Caki2 (cell line): Measurements from ENCODE around the gene SLC26A11. TPM values are rescaled to one million over a fixed set of nuclear protein-coding genes. Genes with fewer than 3 reads are reported as not detected.
"Not testable (repeated sequence)": the region's sequence is repeated elsewhere in the genome, so short reads cannot be mapped to it uniquely, and the experiment has no call there.

Experiments used
- DNase-seq: peaks from one replicate; pipeline ENCODE4 v3.0.0-alpha.2; 2015; ENCODE audit warnings: low read depth
- in situ Hi-C: cut with HindIII; loops from 2 replicates; pipeline ENCODE4 v1.10.0; 2016; ENCODE audit warnings: low sequenced_read_pairs, low pct_unique_long_range_greater_than_20kb, mixed read lengths
- total RNA-seq: library from RNA; depleted of rRNA; stranded (reverse); fragments of >200 nt; shearing (Covaris generic); gene quantifications from 2 replicates; pipeline ENCODE4 v1.2.3, GENCODE V29; 2014; ENCODE audit warnings: low replicate concordance

SLC26A11 gene
- total RNA-seq, 1 experiment from 2014 or later: 31.1 TPM

GRCh38 chr17:80191865-80192661 lies 28.2 kb upstream of the SLC26A11 start:
- in situ Hi-C loops: no loop called here
- DNase-seq: no peak

- in situ Hi-C loops: no loop called here
These were observed 25.1 kb upstream of the SLC26A11 start for GRCh38 chr17:80195141-80195540.

DNA sequence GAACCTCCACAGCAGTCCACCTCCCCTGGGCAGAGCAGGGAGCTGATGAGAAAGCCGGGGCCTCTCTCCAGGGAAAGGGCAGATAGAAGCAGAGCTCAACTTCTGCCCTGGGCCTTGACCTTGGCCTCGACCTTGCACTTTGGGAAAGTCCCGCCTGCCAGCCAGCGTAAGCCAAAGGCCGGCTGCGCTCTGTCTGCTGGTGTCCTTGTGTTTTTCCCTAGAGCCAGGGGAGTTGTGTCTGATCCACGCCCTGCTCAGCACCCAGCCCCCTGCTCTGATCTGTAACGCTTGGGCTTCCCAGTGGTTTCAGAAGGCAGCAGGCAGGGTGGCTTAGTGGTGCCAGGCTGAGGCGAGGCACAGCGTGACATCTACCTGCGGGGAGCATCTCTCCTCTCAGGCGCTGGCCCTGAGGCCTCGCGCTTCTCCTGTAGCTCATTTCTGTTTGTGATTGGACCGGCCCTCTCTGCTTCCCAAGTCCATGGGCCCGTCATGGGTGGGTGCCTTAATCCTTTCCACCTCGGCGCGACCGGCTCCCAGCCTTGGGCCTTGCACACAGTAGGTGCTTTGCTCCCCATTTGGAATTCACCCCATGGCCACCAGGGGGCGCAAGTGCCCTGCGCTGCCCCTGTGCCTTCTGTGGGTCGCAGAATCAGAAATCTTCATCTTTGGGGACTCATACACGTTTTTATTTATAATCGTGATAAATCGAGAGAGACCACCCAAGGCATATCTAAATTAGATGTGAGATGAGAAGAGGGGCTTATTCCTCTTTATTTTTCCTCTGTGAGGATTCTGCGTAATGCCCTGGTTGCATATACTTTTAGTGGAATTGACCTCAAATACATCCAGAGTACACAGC lies 24.3 kb upstream of the SLC26A11 start:
- DNase-seq: no peak
- in situ Hi-C loops: no loop called here

More at GRCh38 chr17:80195141-80195540, 25.1 kb upstream of the SLC26A11 start:
- no peak for DNase-seq

GRCh38 chr17:80196652-80197051 lies 23.6 kb upstream of the SLC26A11 start:
- in situ Hi-C loops: no loop called here
- no peak for DNase-seq

DNA sequence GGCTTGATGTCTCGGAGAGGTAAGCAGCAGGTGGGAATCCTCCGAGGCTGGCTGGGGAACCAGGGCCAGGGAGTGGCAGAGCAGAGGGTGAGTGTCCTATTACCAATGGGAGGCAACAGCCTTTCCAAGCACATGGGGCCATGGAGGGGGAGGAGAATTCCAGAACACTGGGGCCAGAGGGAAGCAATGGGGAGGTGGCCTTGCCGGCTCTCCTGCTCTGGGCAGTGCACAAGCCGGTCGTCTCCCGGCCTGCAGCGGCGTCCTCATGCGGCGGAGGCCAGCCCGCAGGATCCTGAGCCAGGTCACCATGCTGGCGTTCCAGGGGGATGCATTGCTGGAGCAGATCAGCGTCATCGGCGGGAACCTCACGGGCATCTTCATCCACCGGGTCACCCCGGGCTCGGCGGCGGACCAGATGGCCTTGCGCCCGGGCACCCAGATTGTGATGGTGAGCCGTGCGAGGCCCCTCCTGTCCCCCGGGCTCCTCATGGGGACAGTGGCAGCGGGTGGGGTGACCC lies 22.0 kb upstream of the SLC26A11 start:
- no peak for DNase-seq
- in situ Hi-C loops: no loop called here

DNA sequence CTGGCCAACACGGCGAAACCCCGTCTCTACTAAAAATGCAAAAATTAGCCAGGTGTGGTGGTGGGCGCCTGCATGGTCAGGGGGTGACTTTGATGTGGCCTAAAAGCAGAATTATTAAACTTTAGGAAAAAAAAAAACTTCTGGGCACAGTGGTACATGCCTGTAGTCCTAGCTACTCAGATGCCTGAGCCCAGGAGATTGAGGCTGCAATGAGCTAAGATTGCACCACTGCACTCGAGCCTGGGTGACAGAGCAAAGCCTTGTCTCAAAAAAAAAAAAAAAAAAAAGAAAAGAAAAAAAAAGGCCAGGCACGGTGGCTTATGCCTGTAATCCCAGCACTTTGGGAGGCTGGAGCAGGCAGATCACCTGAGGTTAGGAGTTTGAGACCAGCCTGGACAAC lies 20.9 kb upstream of the SLC26A11 start:
- DNase-seq, in situ Hi-C loops: not testable (repeated sequence)

- in situ Hi-C loops: no loop called here
- no peak for DNase-seq
These were observed 18.8 kb upstream of the SLC26A11 start for GRCh38 chr17:80201446-80201845.

DNA sequence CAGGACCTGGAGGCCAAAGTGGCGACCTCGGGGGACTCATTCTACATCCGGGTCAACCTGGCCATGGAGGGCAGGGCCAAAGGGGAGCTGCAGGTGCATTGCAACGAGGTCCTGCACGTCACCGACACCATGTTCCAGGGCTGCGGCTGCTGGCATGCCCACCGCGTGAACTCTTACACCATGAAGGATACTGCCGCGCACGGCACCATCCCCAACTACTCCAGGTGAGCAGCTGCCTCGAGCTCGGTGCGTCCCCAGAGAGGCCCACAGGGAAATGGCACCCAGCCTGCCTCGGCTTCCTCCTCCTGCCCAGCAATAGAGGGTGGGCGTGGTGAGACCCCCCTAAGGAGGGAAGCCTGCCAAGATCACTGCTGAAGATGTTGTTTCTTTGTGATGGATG lies 18.0 kb upstream of the SLC26A11 start:
- in situ Hi-C loops: no loop called here
- DNase-seq: no peak

GRCh38 chr17:80203471-80203963 lies 16.7 kb upstream of the SLC26A11 start:
- in situ Hi-C loops: no loop called here
- DNase-seq: no peak

DNA sequence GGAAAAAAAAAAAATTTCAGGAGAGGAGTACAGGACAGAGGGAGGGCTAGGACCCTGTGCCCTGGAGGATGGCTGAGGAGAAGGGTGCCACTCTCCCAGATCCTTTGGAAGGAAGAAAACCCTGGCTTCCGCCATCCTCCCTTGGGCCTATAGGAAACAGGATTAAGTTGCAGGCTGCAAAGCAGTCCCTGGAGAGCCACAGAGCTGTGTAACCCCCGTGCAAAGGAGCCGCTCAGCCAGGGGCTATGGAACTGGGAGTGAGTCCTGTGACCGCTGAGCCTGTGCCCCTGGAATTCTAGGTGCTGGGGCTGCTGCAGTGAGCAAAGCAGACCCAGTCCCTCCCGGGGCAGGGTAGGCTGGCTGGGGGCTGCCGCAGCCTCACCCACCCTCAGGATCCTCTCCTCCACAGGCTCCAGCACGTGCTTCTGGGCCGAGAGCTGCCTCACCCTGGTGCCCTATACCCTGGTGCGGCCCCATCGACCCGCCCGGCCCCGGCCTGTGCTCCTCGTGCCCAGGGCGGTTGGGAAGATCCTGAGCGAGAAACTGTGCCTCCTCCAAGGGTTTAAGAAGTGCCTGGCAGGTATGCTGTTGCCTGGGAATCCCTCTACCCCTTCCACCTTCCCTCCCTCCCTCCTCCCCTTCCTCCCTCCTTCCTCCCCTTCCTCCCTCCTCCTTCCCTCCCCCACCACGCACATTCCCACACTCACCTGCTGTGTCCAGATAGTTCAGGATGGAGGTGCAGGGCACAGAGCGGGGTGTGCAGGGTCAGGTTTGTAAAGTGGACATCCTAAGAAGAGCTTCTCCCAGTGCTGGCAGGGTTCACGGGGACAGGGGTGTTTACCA lies 15.4 kb upstream of the SLC26A11 start:
- DNase-seq: no peak
- in situ Hi-C loops: no loop called here

- in situ Hi-C loops: no loop called here
- no peak for DNase-seq
These were observed 14.4 kb upstream of the SLC26A11 start for GRCh38 chr17:80205811-80206210.

GRCh38 chr17:80208050-80208449 lies 12.2 kb upstream of the SLC26A11 start:
- no peak for DNase-seq
- in situ Hi-C loops: no loop called here

- DNase-seq: no peak
- in situ Hi-C loops: no loop called here
These were observed 10.5 kb upstream of the SLC26A11 start for GRCh38 chr17:80209765-80210164.

DNA sequence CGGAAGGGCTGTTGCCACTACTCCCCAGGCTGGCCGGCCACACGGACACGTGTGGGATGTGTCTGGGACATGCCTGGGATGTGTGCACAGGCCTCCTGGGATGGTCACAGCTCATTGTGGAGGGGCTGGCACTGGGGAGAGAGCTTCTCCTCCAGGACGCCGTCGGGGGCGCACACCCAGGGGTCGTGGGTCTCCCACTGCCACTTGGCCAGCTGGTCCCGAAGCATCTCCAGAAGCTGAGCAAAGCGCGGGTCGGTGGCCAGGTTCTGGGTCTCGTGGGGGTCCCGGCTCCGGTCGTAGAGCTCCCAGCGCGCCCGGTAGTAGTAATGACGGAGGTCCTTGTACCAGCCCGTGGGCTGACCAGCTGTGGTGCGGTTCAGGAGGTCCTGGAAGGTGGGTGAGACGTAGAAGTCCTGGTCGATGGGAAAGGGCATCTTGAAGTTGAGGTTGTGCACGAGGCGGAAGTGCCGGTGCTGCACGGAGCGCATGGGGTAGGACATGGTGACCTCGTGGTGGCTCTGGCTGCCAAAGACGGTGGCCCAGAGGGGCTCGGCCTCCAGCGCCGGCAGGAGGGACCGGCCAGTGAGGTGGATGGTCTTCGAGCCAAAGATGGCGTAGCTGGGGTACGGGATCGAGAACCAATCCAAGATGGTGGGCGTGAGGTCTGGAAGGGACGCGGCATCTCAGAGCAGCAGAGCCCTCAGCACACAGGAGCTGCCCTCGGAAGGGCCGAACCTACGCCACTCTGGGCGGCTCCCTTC lies 9.7 kb upstream of the SLC26A11 start:
- in situ Hi-C loops: no loop called here
- no peak for DNase-seq

- no peak for DNase-seq
- in situ Hi-C loops: no loop called here
These were observed 8.1 kb upstream of the SLC26A11 start for GRCh38 chr17:80212109-80212508.

DNA sequence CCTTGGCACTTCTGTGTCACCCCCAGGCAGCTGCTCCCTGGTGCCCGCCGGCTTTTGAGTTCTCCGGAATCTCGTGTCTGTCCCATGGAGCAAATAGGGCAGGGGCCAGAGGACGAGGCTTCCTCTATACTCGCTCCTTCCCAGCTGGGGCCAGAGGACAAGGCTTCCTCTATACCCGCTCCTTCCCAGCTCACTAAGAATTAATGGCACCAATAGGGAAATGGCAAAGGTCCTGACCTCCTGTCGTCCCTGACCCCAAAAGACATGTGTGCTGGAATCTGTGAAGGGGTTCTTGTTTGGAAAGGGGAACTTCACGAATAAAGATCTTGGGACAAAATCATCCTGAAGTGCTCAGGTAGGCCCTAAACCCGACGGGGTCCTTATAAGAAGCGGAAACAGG lies 7.7 kb upstream of the SLC26A11 start:
- DNase-seq: no peak
- in situ Hi-C loops: no loop called here

DNA sequence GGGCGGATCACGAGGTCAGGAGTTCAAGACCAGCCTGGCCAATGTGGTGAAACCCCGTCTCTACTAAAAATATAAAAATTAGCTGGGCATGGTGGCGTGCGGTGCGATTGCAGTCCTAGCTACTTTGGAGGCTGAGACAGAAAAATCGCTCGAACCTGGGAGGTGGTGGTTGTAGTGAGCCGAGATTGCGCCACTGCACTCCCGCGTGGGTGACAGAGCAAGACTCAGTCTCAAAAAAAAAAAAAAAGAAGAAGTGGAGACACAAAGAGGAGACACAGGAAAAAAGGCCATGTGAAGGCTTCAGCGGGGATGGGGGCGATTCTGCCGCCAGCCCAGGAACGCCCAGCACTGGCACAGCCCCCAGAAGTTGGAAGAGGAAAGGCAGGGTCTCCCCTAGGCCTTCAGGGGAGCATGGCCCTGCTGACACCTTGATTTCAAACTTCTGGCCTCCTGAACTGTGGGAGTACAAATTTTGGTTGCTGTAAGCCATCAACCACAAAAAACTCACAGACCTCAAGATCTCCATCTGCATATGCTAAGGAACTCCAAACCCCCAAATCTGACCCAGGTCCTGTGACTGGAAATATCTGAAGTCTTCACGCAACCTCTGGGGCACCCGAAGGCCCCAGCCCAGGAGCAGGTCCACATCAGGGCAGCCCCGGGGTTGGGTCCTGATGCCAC lies 7.1 kb upstream of the SLC26A11 start:
- in situ Hi-C loops: no loop called here
- no peak for DNase-seq
